ENCODE results near the gene PLEKHG2.
"Not testable (repeated sequence)": the region's sequence is repeated elsewhere in the genome, so short reads cannot be mapped to it uniquely, and the experiment has no call there.

Gene PLEKHG2

DNA sequence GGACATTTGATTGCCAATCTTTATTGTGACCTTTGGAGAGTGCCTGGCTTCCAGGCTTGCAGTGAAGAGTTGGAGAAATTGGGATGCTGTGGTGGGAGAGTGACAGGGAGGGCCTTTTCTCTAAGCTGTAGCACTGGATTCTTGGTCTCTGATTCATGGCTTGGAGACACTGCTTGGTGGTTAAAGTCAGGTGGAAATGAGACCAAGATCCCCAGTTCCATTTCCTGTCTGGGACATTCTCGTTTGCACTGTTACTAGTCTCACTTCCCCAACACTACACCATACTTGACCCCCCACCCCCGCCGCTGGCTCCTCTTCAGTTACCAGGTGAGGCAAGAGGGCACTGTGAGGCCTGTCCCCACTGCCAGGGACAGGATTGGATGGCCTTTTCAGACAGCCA is 35.8 kb downstream of the PLEKHG2 start:
- DNase-seq (ENCODE audit: low spot score): peak; percentile 70

DNA sequence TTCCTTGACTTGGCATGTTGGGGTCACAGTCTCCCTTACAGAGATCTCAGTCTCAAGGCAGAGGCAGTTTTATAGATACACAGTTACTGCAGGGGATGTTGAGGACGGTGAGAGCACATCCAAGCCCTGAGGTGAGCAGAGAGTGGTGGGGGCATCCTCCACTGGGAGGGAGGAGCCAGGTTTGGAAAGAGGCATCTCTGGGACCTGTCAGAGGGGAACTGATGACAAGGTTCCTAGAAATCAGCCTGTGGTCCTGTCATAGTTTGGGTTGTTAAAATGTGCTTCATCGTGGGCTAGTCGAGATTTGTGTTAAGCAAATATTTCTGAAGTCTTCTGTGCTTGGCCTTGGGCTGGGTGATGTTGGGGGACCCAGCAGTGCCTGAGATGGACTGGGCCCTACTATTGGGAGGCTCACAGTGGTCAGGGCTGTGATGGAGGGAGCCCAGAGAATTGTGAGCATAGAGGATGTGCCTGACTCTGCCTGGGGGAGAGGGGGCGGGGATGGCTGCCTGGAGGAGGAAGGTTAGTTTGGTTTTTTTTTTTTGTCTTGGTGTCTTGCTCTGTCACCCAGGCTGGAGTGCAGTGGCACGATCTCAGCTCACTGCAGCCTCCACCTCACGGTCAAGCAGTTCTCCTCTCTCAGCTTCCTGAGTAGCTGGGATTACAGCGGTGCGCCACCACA is 36.8 kb downstream of the PLEKHG2 start:
- no peak for DNase-seq (ENCODE audit: low spot score)

DNA sequence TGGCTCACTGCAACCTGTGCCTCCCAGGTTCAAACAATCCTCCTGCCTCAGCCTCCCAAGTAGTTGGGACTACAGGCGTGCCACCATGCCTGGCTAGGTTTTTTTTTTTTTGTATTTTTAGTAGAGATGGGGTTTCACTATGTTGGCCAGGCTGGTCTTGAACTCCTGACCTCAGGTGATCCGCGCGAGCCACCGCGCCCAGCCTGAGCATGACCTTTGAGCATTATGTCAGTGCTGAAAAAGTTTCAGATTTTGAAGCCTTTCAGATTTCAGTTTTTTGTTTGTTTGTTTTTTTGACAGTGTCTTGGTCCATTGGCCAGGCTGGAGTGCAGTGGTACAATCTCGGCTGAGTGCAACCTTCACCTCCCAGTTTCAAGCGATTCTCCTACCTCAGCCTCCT is 38.8 kb downstream of the PLEKHG2 start:
- not testable (repeated sequence) for DNase-seq (ENCODE audit: low spot score)

DNA sequence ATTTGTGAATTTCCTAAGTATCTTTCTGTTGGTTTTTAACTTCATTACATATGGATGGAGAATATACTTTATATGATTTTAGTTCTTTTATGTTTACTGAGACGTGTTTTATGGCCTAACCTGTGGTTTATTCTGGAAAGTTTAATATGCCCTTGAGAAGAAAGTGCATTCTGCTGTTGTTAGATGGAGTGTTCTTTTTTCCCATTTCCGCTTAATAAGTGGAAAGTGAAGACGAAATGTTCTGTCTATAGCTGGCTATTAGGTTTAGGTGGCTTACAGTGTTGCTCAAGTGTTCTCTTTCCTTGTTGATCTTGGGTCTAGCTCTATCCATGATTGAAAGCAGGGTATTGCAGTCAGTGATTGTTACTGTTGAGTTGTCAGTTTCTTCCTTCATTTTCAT is 50.9 kb downstream of the PLEKHG2 start:
- no peak for DNase-seq (ENCODE audit: low spot score)

DNA sequence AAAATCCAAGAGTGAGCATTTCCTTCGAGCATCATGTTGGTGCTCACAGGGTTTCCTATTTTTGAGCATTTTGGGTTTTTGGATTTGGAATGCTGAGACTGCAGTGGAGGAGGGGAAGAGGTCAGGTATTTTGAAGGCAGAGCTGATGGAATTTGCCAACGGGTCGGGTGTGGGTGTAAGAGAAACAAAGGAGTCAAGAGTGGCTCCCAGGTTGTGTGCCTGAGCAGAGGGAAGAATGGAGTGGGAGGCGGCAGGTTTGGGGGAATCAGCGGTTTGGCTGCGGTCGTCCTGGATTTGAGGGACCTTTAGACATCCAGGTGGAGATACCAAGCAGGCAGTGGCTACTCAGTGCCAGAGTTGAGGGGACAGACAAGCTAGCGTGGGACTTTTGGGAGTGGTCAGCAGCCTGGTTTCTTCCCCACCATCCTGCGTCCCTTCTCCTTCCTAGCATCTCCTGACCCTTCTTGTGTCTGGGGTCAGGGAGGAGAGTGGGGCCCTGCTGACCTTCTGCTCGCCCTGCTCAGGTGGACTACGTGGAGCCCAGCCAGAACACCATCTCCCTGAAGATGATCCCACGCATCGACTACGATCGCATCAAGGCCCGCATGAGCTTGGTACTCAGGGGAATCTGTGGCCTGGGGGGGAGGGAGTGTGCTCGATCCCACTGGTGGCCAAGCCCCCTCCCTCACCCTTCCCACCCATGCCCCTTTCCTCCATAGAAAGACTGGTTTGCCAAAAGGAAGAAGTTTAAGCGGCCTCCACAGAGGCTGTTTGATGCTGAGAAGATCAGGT is 53.7 kb downstream of the PLEKHG2 start:
- no peak for DNase-seq (ENCODE audit: low spot score)

DNA sequence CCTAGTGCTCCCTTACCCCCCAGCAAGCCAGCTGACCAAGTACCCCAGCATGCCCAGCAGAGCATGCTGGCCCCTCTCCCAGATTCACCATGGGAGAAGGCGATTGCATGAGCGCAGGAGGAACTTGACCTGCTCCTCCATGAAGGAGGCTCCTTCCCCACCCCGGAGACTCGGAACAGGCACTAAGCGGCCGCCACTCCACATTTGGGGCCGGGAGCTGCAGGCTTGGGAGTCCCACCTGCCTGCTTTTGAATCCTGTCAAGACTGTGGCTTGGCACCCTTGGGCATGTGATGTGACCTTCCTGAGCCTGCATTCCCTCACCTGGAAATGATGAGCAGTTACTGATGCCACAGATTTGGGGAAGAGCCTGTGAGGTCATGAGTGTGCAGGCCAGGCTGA is 55.5 kb downstream of the PLEKHG2 start:
- DNase-seq (ENCODE audit: low spot score): no peak

DNA sequence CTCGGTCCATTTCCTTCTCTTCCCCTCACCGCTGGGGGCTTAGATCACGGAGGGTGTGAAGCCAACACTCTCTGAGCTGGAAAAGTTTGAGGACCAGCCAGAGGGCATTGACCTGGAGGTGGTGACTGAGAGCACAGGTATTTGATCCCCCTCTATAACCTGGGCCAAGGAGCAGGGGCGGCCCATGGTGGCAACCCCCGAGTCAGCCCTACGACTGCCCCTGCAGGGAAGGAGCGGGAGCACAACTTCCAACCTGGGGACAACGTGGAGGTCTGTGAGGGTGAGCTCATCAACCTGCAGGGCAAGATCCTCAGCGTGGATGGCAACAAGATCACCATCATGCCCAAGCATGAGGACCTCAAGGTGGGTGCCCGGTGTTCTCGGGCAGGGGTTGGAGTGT is 56.6 kb downstream of the PLEKHG2 start:
- no peak for DNase-seq (ENCODE audit: low spot score)

DNA sequence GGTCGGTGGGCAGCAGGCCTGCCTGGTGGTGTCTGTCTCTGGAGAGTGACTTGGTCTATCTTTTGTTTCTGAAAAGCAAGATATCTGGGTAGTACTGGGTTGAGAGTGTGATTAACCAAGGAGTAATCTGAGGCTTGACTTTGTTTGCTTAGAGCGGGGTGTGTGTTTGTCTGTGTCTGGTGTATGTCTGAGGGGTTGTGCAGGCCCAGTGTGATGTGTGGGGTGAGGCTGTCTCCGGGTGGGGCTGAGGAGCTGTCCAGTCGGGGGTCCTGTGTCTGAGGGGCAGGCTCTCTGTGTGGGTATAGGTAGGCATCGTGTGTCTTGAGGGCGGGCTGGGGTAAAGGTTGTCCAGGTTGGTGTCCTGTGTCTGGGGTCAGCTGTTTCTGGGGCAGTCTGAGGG is 57.1 kb downstream of the PLEKHG2 start:
- no peak for DNase-seq (ENCODE audit: low spot score)

DNA sequence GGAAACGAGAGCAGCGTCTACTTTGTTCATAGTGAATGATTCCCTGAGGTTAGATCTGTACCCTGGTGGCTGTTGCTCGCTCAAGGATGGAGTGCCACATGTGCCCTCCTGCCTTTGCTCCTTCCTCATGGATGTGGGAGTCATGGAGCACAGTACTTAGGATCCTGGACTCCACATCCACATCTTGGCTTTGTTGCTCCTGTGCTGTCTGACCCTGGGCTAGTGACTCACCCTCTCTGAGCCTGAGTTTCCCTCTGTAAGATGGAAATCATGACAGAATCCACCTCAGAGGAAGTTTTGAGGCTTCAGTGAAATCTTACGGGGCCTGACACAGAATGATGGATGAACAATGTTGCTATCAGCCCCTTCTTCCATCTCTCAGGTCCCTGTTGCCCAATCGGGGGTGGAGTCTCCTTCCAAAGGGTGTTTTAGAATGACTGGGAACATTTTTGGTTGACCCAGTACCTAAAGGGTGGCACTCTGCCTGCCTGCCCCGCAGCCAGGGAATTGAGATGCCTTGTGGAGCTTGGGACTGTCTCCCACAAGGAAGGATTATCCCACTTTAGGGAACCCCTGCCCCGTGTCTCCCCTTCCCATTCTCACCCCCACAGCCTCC is 58.4 kb downstream of the PLEKHG2 start:
- no peak for DNase-seq (ENCODE audit: low spot score)

DNA sequence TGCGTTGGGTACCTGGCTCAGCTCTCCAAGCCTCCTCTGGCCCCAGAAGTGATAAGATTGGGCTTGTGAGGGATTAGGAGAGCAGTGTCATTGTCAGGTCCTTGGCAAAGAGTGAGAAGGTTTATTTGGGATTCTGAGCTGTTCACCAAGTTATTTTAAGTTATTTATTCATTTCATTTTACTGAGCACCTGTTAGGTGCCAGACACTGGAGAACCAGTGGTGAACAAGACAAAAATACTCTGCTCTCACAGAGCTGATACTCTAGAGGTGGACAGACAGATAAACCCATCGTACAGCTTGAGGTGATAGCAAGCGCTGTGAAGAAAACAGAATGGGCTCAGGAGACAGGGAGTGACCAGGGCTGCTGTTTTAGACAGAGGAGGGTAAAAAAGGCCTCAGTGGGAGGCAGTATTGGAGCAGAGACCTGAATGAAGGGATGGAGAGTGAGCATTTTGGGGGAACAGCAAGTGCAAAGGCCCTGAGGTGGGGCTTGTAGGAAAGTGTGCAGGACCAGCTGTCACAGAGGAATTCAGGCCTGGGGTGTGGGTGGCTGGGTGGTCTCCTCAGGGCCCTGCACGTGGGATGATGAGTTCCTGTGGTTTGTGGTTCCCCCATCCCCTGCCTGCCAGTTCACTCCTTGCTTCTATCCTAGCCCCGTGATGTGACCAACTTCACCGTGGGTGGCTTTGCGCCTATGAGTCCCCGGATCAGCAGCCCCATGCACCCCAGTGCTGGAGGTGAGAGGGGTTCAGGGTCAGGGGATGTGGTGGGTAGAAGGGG is 59.5 kb downstream of the PLEKHG2 start:
- DNase-seq (ENCODE audit: low spot score): no peak

DNA sequence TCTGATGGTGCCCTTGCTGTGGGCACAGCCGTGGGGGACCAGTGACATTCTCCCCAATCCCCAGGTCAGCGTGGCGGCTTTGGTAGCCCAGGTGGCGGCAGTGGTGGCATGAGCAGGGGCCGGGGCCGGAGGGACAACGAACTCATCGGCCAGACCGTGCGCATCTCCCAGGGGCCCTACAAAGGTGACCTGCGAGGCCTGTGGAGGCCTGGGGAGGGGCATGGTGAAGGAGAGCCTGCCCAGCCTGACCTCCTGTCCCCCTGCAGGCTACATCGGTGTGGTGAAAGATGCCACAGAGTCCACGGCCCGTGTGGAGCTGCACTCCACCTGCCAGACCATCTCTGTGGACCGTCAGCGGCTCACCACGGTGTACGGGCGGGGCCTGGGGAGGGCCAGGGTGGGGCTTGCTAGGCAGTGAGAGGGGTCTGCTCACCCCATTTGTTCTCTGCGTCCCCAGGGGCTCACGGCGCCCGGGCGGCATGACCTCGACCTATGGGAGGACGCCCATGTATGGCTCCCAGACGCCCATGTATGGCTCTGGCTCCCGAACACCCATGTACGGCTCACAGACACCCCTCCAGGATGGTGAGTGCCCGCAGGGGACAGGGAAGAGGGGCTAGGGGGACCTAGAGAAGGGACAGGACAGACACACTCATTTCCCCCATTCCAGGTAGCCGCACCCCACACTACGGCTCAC is 60.4 kb downstream of the PLEKHG2 start:
- no peak for DNase-seq (ENCODE audit: low spot score)

DNA sequence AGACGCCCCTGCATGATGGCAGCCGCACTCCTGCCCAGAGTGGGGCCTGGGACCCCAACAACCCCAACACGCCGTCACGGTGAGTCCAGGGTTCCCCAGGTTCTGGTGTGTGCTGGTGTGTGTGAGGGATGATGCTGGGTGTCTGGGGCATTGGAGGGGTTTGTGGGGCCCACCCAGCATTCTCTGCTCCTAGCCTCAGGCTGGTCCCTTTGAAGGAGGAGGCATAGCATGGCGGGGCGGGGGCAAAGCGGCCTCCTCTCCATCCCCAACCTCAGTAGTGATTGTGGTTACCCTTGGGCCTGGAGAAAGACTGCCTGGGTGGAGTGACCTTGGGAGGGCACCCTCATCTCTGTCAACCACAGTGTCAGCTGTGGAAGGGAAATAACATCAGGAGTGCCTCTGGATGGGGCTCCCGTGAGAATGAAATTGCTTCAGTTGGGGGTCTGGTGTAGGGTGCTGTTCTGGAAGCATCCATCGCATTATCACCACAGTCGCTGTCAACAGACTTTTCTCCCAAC is 61.0 kb downstream of the PLEKHG2 start:
- no peak for DNase-seq (ENCODE audit: low spot score)

DNA sequence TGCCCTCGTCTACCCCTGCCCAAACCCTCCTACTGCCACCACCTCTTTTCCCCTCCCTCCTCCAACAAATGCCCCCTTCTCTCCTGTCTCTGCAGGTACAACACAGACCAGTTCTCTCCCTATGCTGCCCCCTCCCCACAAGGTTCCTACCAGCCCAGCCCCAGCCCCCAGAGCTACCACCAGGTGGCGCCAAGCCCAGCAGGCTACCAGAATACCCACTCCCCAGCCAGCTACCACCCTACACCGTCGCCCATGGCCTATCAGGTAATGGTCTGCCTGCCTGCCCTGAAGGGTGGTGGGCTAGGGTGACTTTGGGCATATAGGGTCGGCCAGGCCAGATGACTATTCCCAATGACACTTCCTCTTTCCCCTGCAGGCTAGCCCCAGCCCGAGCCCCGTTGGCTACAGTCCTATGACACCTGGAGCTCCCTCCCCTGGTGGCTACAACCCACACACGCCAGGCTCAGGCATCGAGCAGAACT is 61.7 kb downstream of the PLEKHG2 start:
- DNase-seq (ENCODE audit: low spot score): peak; percentile 59

DNA sequence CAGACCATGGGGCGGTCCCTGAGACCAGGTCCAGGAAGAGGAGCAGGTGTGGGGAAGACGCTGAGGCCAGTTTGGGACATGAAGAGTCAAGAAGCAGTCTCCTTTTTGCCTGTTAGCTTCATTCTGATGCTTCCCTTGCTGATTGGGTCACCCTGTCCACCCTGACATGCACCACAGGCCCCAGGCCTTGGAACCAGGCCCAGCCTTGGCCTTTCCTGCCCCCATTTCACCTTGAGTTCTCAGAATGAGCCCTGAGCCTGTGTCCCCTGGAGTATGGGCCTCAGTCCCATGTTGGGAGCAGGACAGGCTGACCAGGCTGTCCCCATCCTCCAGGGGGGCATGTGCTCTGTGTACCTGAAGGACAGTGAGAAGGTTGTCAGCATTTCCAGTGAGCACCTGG is 63.3 kb downstream of the PLEKHG2 start:
- no peak for DNase-seq (ENCODE audit: low spot score)

Measured in AG08395 (cell line).